GM21723 (cell line): ENCODE data around the gene SMIM36.
"Not testable (repeated sequence)": the region's sequence is repeated elsewhere in the genome, so short reads cannot be mapped to it uniquely, and the experiment has no call there.

Experiments
- ATAC-seq: cut with Tn5 transposase; IDR thresholded peaks from one replicate; pipeline ENCODE4 v1.9.1; 2021; ENCODE audit warnings: mild to moderate bottlenecking, moderate library complexity; ENCODE audit not compliant: unreplicated experiment

Gene SMIM36

DNA sequence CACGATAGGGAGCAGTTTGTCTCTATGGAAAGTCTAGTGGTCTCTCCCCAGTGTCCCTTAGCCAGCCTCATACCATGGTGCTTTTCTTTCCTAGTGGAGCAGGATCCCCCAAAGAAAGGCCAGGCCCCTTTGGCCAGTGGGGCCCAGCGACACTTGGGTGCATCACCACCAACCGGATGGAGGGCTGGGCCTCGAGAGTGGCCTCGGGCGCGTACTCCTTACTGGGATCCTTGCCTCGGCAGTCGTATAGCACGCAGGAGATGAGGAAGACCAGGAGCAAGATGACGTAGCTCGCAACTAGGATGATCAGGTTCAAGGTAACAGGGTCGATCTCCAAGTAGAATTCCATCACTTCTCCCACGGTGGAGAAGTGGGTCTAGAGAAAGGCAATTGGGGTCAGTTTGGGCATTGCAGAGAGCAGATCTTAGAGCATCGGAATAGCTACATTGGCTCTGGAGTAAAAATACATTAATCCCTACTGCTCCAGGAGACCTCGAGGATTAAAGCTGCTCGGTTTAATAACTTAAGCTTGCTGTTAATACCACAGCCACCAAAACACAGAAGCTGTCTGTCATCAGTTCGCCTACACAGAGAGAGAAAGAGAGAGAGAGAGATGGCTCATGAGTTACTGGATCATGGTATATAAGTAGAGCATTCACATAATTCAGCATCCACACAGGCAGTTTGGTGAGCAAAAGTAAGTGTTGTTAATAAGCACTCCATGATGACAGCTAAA is at the start of gene SMIM36:
Gene SMIM36 (minus strand): TSS at position 467 of the 736 bp plus-strand sequence.
- no peak for ATAC-seq

DNA sequence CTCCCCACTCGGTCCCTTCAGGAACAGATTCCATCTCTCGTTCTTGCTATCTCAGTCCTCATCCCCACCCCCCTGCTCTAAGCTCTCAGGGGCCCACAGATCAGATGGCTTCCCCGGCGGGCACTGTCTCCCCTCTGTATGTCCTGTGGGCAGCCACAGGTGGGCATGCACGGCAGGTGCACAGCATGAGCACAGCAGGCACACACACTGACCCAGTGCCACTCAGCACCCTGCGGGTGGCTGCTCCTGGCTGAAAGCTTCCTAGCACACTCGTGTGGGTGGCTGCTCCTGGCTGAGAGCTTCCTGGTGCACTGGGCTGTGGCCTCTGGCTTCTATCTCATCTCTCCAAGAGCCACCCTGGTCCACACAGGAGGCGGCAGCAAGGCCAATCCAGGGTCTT is 44.5 kb upstream of the SMIM36 start:
- no peak for ATAC-seq

DNA sequence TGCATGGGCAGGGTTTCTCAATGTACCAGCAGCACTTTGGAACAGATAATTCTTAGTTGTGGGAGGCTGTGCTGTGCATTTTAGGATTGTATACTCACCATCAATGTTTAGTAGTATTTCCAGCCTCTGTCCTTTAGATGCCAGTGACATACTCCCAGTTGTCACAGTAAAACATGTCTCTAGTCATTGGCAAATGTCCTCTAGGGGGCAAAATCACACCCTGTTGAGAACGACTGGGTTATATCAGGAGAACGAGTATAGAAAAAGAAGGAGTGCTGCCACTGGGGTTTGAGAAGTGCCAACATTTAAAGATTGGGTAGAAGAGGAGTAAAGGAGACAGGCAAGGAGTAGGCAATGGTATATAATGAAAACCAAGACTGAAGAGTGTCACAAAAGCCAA is 37.9 kb upstream of the SMIM36 start:
- no peak for ATAC-seq

DNA sequence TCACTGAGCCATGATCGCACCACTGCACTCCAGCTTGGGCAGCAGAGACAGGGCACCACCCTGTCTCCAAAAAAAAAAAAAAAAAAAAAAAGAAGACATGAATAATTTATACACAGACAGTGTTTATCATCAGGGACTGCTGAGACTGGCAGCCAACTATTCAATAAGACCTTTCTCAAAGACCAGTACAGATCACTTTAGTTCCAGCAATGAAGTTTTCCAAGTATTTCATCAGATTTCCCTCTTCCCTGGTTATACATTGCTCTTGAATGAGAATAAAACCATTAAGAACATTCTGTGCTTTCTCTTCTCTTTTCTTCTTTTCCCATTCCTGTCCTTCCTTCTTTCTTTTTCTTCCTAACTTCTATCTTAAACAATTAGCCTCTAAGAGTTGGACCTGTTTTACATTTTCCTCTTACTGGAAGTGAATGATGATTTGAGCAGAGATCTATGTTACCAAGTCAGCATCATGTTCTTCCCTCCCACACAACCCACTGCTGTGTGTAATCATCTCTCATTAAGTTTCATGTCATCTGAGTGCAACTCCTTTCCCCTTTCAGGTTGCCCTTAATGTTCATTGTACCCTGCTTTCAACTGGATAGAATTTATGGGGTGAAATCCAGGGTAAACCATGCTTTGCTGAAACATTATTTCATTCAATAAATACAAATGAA is 35.9 kb upstream of the SMIM36 start:
- ATAC-seq = no peak

DNA sequence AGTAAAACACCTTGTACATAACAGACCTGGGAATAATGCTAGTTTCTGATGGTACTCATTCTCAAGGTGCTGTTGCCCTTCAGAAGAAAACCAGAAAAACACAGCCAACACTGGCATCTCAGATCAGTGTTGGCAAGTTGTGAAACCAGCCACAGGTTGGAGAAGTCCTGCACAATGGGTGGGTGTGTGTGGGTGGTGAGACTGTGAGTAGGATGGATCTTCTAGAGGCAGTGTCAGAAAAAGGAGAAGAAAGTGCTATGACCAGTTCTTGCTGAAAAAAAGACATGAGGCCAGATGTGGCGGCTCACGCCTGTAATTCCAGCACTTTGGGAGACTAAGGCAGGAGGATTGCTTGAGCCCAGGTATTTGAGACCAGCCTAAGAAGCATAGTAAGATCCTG is 35.2 kb upstream of the SMIM36 start:
- no peak for ATAC-seq

DNA sequence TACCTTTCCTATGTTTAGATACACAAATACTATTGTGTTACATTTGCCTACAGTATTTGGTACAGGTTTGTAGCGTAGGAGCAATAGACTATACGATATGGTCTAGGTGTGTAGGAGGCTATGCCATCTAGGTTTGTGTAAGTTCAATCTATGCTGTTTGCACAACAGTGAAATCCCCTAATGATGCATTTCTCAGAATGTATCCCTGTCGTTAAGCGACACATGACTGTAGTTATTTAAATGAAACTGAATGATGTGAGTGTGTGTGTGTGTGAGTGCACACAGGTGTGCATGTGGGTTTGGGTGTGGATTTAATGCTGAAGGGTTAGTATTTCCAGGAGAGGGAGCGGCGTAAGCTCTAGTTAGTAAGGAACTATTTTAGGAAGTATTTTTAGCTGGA is 34.6 kb upstream of the SMIM36 start:
- ATAC-seq = no peak

DNA sequence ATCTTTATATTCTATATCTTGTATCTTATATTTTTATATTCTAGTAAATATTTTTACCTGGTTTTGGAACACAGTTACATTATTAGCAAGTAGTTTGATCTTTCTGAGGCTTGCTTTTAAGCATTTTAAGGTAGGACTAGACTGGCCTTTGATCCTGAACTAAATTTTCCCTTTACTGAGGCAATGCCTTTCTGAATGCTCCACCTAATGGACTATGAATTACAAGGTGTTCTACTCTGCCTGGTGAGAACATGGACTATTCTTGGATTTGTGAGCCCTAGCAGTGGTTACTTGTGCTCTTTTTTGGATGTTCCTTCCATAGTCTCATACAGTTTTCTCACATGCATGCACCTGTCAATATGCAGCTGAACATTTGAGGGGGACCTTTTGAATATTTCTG is 32.5 kb upstream of the SMIM36 start:
- no peak for ATAC-seq

DNA sequence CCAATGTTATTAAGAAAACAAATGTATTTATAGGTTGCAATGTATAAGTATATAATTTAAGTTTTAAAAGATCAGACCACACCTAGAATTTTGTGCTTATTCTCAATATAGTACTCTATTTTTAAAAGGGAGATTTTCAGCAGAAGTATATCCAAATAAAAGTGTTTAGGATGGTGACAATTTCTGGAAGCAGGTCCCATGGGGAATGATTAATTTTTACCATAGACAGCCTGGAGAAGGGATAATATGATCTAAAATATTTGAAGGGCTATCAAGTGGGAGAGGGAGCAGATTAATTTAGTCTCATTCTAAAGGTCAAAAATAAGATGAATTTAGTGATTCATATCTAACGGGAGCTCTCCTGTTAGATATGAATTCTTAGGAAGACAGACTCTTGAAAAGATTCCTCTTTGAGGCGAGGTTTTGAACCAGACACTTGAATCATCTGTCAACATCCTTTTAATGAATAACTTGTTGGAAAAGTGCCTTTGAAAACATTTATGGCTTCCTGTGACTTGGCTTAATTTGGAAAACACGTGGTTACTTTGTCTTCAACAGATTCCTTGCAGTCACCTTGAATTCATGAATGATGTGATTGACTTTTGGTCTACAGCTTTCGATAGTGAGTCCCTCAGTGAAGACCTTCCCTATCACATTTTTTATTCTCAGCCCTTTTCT is 29.3 kb upstream of the SMIM36 start:
- no peak for ATAC-seq

DNA sequence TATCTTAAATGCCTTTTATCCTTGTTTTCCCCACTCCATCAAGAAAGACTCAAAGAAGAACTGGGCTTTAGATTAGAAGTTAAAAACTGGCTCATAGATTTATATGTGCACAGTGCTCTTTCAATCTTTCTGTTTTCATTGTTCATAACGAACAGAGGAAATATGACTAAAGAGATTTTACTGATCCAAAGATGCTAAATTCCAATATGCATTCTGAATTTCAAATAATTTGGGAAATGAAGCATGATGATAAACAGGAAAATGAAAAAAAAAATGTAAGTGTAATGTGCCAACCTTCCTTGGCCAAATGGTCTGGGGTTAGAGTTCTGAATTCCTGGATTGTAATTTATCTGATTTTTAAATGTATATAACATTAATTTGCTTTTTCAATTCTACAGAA is 25.0 kb upstream of the SMIM36 start:
- ATAC-seq = no peak

DNA sequence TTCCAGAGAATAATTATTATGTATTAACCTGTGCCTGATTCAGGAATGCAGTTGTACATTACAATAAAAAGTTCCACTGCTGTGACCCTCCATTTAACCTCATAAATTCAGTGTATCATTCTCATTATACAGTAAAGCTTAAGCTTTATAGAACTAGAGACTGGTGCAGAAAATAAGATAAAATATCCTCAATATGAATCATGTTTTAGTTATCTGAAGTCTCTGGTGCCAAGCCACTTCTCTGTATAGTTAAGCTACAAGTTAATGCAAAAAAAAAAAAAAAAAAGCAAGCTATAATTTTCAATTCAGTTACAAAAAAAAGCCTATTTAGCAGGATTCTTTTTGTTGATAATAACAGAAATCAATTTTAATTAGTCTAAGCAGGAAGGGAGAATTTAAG is 22.4 kb upstream of the SMIM36 start:
- no peak for ATAC-seq

DNA sequence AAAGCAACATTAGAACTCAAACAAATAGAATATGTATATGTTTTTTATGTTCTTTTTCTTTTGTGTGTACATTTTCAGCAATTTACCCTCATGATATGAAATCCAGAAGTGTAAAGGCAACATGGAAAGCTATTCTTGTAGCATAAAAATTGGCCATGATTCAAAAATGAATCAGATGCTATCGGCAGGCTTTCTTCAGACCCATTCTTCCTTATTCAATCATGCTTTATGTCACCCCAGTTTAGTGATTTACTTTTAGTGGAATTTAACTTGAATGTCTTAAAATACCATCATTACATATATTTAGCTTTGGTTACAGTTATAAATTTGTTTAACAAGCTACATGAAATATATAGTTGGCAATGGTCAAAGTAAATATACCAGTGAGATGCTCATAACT is 21.4 kb upstream of the SMIM36 start:
- no peak for ATAC-seq

DNA sequence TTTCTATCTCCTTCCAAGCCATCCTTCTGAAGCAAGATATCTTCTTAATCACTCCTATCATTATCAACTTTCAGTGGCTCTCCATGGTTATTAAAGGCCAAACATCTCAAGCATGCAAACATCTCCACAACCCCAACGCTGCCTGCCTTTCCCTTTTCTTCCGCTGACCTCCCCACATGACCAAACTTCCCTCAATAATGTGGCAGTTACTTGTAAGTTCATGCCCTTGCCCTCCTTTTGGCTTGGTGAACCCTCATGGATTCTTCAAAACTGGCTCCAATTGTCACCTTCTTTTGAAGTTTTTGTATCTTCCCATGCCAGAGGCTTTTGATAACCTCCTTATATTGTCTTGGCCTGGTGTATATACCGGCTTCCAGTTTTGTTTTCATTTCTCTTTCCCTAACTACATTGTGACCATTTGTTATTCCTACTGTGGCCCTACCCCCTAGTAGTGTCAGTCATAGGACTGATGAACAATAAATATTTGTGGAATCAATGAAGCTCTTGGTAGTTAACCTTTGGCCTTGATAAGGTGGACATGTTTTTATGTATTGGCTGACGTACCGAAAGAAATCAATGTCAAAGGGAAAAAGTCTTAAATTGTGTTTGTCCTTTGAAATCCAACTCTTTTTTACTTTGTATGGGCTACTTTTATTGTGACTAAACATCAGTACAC is 19.9 kb upstream of the SMIM36 start:
- no peak for ATAC-seq

DNA sequence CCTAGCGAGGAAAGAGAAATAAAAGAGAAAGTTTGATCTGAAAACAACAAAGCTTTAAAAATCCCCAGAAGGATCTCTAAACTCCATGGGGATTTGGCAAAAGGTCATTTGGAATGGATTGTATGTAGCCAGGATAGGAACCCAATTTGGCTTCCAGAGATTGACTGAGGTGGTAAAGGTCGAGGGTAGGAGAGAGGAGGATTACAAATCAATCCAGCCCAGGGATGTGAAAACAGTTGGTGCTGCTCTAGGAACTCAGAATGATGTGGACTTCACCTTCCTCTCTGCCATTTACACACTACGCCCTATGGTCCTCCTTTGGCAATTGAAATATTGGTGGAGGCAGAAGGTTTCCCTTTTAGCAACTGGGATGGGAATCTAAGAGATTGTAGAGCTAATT is 18.8 kb upstream of the SMIM36 start:
- no peak for ATAC-seq

DNA sequence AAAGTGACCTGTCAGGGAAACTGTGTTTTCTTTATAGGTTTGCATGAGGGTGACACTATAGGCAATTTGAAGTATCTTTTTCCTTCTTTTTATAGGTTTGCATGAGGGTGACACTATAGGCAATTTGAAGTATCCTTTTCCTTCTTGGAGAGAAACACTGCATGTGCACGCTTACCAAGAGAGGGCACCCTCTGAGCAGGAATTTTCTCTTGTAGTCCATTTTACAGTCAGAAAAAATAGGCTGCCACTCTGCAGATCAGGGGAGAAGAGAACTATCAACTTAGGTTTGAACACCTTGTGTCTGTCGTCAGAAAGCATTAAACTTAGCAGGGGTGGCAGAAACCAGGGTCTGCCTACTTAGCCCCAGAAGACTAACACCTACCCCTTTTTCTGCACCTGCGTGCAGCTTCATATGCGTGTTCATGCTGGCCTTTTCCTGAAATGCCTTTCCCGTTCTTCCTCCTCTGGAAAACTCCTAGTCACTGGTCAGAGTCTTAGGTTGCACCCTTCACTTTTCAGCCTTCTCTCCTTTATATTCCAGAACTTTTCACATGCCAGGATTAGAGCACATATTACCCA is 16.4 kb upstream of the SMIM36 start:
- ATAC-seq = no peak

DNA sequence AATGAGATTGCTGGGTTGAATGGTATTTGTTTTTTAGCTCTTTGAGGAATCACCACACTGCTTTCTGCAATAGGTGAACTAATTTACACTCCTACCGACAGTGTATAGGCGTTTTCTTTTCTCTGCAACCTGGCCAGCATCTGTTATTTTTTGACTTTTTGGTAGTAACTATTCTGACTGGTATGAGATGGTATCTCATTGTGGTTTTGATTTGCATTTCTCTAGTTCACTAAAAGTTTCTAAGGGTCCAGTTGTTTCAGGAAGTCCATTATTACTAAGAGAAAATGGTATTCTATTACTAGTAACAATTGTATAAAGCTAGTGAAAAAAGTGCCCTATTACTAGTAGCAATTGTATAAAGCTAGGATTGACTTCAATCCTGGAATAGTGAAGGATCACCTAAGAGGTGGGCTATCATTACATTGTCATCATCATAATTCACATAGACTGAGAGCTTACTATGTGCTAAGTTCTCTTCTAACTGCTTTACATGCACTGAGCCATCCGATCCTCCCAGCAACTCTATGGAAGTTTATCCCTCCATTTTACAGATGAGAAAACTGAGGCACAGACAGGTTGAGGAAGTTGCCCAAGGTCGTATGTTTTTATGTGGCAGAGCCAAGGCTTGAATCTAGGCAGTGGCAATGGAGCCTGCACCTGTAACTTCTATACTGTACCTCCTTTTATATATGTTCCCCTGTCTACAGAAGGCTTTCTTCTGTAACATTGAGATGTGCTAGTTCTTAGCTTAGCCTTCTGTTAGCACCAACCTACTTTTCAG is 13.4 kb upstream of the SMIM36 start:
- no peak for ATAC-seq

DNA sequence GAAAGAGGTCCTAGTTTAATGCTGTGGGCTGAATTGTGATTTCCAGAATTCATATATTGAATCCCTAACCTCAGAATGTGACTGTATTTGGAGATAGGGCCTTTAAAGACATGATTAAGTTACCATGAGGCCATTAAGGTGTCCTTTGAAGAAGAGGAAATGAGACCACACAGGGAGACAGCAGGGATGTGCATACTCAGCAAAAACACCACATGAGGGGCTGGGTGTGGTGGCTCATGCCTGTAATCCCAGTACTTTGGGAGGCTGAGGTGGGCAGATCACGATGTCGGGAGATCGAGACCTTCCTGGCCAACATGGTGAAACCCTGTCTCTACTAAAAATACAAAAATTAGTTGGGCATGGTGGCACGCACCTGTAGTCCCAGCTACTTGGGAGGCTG is 11.8 kb upstream of the SMIM36 start:
- ATAC-seq = not testable (repeated sequence)

DNA sequence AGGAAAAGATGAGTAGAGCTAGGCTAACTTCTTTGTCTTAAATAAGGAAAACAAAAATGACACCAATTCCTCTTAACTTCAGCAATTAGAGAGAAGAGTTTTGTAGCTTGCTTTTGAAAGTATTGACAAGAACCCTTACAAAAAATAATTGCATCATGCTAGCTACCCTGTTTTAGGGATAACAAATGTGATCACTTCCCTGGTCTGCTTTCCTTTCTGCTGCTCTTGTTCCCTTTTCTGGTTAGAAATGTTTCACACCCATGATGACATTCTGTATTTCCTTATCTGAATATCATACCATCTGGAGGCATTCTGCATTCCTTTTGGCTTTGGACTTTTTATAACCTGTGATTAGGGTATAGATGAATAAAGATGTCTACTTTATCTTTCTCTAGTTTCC is 9.9 kb upstream of the SMIM36 start:
- ATAC-seq = no peak

DNA sequence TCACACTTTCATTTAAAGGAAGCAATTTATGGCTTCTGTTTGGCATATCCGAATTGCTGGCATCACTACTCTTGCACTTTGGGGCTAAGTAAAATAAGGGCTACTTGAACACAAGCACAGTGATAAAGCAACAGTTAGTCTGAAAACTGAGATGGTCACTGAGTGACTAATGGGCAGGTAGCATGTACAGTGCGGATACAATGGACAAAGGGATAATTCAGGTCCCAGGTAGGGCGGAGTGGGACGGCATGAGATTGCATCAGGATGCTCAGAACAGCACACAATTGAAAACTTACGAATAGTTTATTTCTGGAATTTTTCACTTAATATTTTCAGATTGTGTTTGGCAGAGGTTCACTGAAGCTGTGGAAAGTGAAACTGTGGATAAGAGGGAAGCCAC is 9.2 kb upstream of the SMIM36 start:
- ATAC-seq = no peak

DNA sequence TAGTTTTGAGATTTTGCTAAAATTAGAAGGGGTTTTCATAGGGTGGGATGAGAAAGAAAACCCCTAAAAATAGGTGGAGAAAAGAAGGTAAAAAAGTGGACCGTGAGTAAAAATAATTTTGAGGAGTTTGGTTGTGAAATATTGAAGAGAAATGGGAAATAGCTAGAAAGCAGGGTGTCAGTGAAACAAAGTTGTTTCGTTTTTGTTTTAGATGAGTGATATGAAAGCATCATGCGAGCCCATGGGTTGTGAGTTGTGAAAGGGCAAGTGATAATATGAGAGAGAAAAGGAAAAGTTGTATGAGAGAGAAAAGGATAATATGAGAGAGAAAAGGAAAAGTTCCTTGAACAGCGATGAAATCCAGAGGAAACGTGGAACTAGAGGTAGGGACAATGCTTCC is 7.3 kb upstream of the SMIM36 start:
- ATAC-seq = no peak

DNA sequence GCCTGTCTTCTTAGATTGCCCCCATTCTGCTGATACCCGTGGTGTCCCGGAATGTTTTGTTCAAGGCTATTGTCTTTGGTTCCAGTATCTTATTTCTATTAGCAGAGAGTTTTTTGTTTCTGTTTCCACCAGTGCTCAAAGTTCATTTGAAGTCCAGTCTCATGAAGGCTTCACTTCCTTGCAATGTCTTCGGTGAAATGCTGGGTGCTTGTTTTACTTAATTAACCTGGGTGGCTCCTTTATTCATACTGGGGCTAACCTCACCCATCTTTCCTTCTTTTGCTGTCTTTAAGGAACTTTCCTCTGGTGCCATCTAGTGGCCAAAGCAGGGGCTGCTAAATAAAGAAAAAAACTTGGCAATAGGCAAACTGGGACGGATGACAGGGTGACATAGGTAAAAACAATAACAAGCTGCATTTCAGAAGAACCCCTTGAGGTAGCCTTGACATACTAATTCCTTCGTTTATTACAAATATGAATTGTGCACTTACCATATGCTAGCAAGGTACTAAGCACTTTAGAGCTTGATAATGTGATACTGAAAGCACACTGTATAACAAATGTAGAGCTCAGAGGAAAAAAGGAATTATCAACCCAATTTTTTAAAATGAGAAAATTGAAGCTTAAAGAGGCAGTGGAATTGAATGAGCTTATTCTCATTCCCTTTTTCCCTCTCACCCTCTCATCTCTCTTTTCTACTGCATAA is 2.8 kb upstream of the SMIM36 start:
- ATAC-seq = peak; percentile 76
